Omental fat pad (tissue), 4 donors: ENCODE data around the gene RNASE9. TPM values are rescaled to one million over a fixed set of nuclear protein-coding genes. Genes with fewer than 3 reads are reported as not detected.
"Not testable (repeated sequence)": the region's sequence is repeated elsewhere in the genome, so short reads cannot be mapped to it uniquely, and the experiment has no call there.

ENCODE experiments used
- ATAC-seq: fragments of 150-250 bp; one replicate; pipeline ENCODE4 v1.9.1; 2016; ENCODE audit warnings: mild to moderate bottlenecking, moderate library complexity; ENCODE audit not compliant: low FRiP score
- DNase-seq: peaks from one replicate; pipeline ENCODE4 v3.0.0-alpha.2; 2019; ENCODE audit warnings: low spot score
- CTCF ChIP-seq, 3 donors: fragments of 450-650 bp; IDR thresholded peaks; one replicate each; pipeline ENCODE4 v1.5.1; 2016 to 2017; ENCODE audit warnings: antibody characterized with exemption in 3 of 3, mild to moderate bottlenecking in 3 of 3, moderate library complexity in 2 of 3
- total RNA-seq, 4 donors: library from RNA; depleted of rRNA; stranded (reverse); fragments of >200 nt; gene quantifications; one replicate each; pipeline ENCODE4 v1.1.0, GENCODE V29; 2016

Gene RNASE9
- total RNA-seq, 4 donors from 2014 or later, result not detected

GRCh38 chr14:20522332-20522731, 38.5 kb downstream of the RNASE9 start:
- no peak for ATAC-seq
- no peak for TF ChIP-seq CTCF (IDR thresholded peaks at IDR 0.05)
- no peak for DNase-seq

- no peak for ATAC-seq
- no peak for DNase-seq
- TF ChIP-seq CTCF (IDR thresholded peaks at IDR 0.05), result no peak
These were observed 43.9 kb downstream of the RNASE9 start for GRCh38 chr14:20516921-20517320.

GRCh38 chr14:20515846-20516245, 45.0 kb downstream of the RNASE9 start:
- ATAC-seq (no peak), DNase-seq (no peak)
- no peak for TF ChIP-seq CTCF (IDR thresholded peaks at IDR 0.05)

GRCh38 chr14:20512177-20512905, 48.5 kb downstream of the RNASE9 start:
- DNase-seq (no peak), ATAC-seq (no peak)
- no peak for TF ChIP-seq CTCF (IDR thresholded peaks at IDR 0.05)

GRCh38 chr14:20508367-20508766, 52.5 kb downstream of the RNASE9 start:
- DNase-seq, result no peak
- TF ChIP-seq CTCF (IDR thresholded peaks at IDR 0.05), result no peak
- no peak for ATAC-seq

GRCh38 chr14:20507537-20507936, 53.3 kb downstream of the RNASE9 start:
- not testable (repeated sequence) for ATAC-seq, DNase-seq

GRCh38 chr14:20506752-20507151, 54.1 kb downstream of the RNASE9 start:
- ATAC-seq, DNase-seq: not testable (repeated sequence)

DNA sequence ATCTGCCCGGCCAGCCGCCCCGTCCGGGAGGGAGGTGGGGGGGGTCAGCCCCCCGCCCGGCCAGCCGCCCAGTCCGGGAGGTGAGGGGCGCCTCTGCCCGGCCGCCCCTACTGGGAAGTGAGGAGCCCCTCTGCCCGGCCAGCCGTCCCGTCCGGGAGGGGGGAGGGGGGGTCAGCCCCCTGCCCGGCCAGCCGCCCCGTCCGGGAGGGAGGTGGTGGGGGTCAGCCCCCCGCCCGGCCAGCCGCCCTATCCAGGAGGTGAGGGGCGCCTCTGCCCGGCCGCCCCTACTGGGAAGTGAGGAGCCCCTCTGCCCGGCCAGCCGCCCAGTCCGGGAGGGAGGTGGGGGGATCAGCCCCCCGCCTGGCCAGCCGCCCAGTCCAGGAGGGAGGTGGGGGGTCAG, 54.6 kb downstream of the RNASE9 start:
- DNase-seq, ATAC-seq: not testable (repeated sequence)

Other genes starting within 250 kb of the RNASE9 start
- 10 to 100 TPM; 30.8 to 49.7 (median 36.8) TPM for gene CCNB1IP1, start 227.8 kb downstream of the RNASE9 start, total RNA-seq
- 10 to 100 TPM in 1 of 4 donors, 1 to 10 TPM in 3; 4.3 to 12.9 (median 7.7) TPM for gene PARP2, start 217.4 kb downstream of the RNASE9 start, total RNA-seq
- 10 to 100 TPM; 22.9 to 38.8 (median 27.8) TPM for gene TEP1, start 147.5 kb downstream of the RNASE9 start, total RNA-seq
- gene KLHL33, start 124.9 kb downstream of the RNASE9 start, total RNA-seq, result 1 to 10 TPM in 1 of 4 donors, under 1 TPM in 3; 0.12 to 2.0 (median 0.39) TPM
- 10 to 100 TPM; 30.9 to 55.1 (median 53.4) TPM for gene OSGEP, start 106.2 kb downstream of the RNASE9 start, total RNA-seq
- 100 to 1,000 TPM; 110 to 146 (median 131) TPM for gene APEX1, start 105.8 kb downstream of the RNASE9 start, total RNA-seq
- 10 to 100 TPM; 20.4 to 24.4 (median 22.5) TPM for gene PIP4P1, start 99.6 kb downstream of the RNASE9 start, total RNA-seq
- 100 to 1,000 TPM in 2 of 4 donors, 10 to 100 TPM in 2; 28.4 to 437 (median 117) TPM for gene PNP, start 91.6 kb downstream of the RNASE9 start, total RNA-seq
- gene RNASE10, start 55.5 kb downstream of the RNASE9 start, total RNA-seq, result not detected
- not detected for gene RNASE11, start 27.0 kb upstream of the RNASE9 start, total RNA-seq
- gene RNASE12, start 30.3 kb upstream of the RNASE9 start, total RNA-seq, result not detected
- not detected for gene OR6S1, start 80.6 kb upstream of the RNASE9 start, total RNA-seq
- 100 to 1,000 TPM; 115 to 280 (median 181) TPM for gene RNASE4, start 123.5 kb upstream of the RNASE9 start, total RNA-seq
- 100 to 1,000 TPM in 1 of 4 donors, 10 to 100 TPM in 3; 24.4 to 114 (median 45.6) TPM for gene ANG, start 127.7 kb upstream of the RNASE9 start, total RNA-seq
- not detected for gene EDDM3A, start 184.8 kb upstream of the RNASE9 start, total RNA-seq
- gene EDDM3B, start 207.4 kb upstream of the RNASE9 start, total RNA-seq, result not detected
- 10 to 100 TPM; 18.0 to 48.5 (median 30.1) TPM for gene RNASE6, start 220.2 kb upstream of the RNASE9 start, total RNA-seq
- gene RNASE1, start 241.8 kb upstream of the RNASE9 start, total RNA-seq, result 1,000 to 10,000 TPM in 3 of 4 donors, 100 to 1,000 TPM in 1; 999 to 1,585 (median 1,253) TPM